Neural cell (in vitro differentiated cells): ENCODE results near the gene PNLIP. TPM values are rescaled to one million over a fixed set of nuclear protein-coding genes. Genes with fewer than 3 reads are reported as not detected.

Experiments used
- H2AFZ ChIP-seq: fragments of 200-600, 300-800 bp; sonication (generic), shearing (Covaris generic); 2 replicates; pipeline ENCODE4 v1.6.0; 2014; ENCODE audit warnings: low read depth, mild to moderate bottlenecking, antibody characterized with exemption, low read length, moderate library complexity
- H3F3A ChIP-seq: fragments of 200-600 bp; shearing (Covaris generic); 2 replicates; pipeline ENCODE4 v1.6.1; 2016; ENCODE audit warnings: mild to moderate bottlenecking, moderate library complexity, mixed read lengths, antibody characterized with exemption, low read length; ENCODE audit not compliant: insufficient read depth, poor library complexity, severe bottlenecking
- H3K27ac ChIP-seq: fragments of 200-600, 300-800 bp; sonication (generic), shearing (Covaris generic); 2 replicates; pipeline ENCODE4 v1.5.1; 2014; ENCODE audit warnings: mild to moderate bottlenecking, low read length, moderate library complexity
- H3K27me3 ChIP-seq: fragments of 300-800, 200-600 bp; sonication (generic), shearing (Covaris generic); 2 replicates; pipeline ENCODE4 v1.6.0; 2014; ENCODE audit warnings: mild to moderate bottlenecking, low read depth, low read length, moderate library complexity; ENCODE audit not compliant: insufficient read depth
- H3K36me3 ChIP-seq: fragments of 300-800, 200-600 bp; sonication (generic), shearing (Covaris generic); 2 replicates; pipeline ENCODE4 v1.5.1; 2014; ENCODE audit warnings: mild to moderate bottlenecking, antibody characterized with exemption, low read length, moderate library complexity; ENCODE audit not compliant: insufficient read depth
- H3K4me2 ChIP-seq: fragments of 300-800, 200-600 bp; sonication (generic), shearing (Covaris generic); 2 replicates; pipeline ENCODE4 v1.6.0; 2014; ENCODE audit warnings: mild to moderate bottlenecking, low read length
- H3K4me3 ChIP-seq: fragments of 300-800, 200-600 bp; sonication (generic), shearing (Covaris generic); 2 replicates; pipeline ENCODE4 v1.5.1; 2014; ENCODE audit warnings: mild to moderate bottlenecking, low read length, moderate library complexity
- H3K79me2 ChIP-seq: fragments of 200-600 bp; shearing (Covaris generic); replicated peaks from 2 replicates; pipeline ENCODE4 v1.6.0; 2014; ENCODE audit warnings: mild to moderate bottlenecking, low read length, moderate library complexity; ENCODE audit not compliant: insufficient read depth
- H3K9ac ChIP-seq: fragments of 300-800, 200-600 bp; sonication (generic), shearing (Covaris generic); 2 replicates; pipeline ENCODE4 v1.6.1; 2016; ENCODE audit warnings: mild to moderate bottlenecking, low read length, mixed read lengths
- H3K9me2 ChIP-seq: fragments of 200-600 bp; shearing (Covaris generic); 2 replicates; pipeline ENCODE4 v1.6.1; 2016; ENCODE audit warnings: mild to moderate bottlenecking, low read length, mixed read lengths; ENCODE audit not compliant: insufficient read depth
- H3K9me3 ChIP-seq: fragments of 200-600, 300-800 bp; sonication (generic), shearing (Covaris generic); 2 replicates; pipeline ENCODE4 v1.6.1; 2016; ENCODE audit warnings: mild to moderate bottlenecking, mixed run types, low read length, moderate library complexity, mixed read lengths
- H4K20me1 ChIP-seq: fragments of 200-600 bp; shearing (Covaris generic); 2 replicates; pipeline ENCODE4 v1.6.1; 2016; ENCODE audit warnings: mild to moderate bottlenecking, mixed run types; ENCODE audit not compliant: insufficient read depth
- CTCF ChIP-seq: fragments of 450-650 bp; IDR thresholded peaks from 2 replicates; pipeline ENCODE4 v1.5.1; 2014; ENCODE audit warnings: antibody characterized with exemption, mild to moderate bottlenecking, moderate library complexity; ENCODE audit not compliant: poor library complexity, severe bottlenecking
- EP300 ChIP-seq: fragments of 450-650 bp; conservative IDR thresholded peaks from 2 replicates; pipeline ENCODE4 v1.6.1; 2014; ENCODE audit warnings: antibody characterized with exemption, mild to moderate bottlenecking, moderate library complexity; ENCODE audit not compliant: poor library complexity, severe bottlenecking
- EZH2 ChIP-seq: fragments of 200-600, 300-800 bp; shearing (Covaris generic), sonication (generic); IDR thresholded peaks from 2 replicates; pipeline ENCODE4 v1.6.1; 2014; ENCODE audit warnings: antibody characterized with exemption, low read length, borderline replicate concordance, mild to moderate bottlenecking; ENCODE audit not compliant: insufficient read depth, poor library complexity, severe bottlenecking
- MXI1 ChIP-seq: fragments of 450-650 bp; conservative IDR thresholded peaks from 2 replicates; pipeline ENCODE4 v1.6.1; 2014; ENCODE audit warnings: antibody characterized with exemption, mild to moderate bottlenecking; ENCODE audit not compliant: poor library complexity, severe bottlenecking
- POLR2AphosphoS5 ChIP-seq: IDR thresholded peaks from 2 replicates; pipeline ENCODE4 v1.6.1; 2012
- RAD21 ChIP-seq: fragments of 450-650 bp; conservative IDR thresholded peaks from 2 replicates; pipeline ENCODE4 v1.6.1; 2014; ENCODE audit warnings: antibody characterized with exemption, mild to moderate bottlenecking, moderate library complexity
- REST ChIP-seq: IDR thresholded peaks from 2 replicates; pipeline ENCODE4 v1.6.1; 2012; ENCODE audit warnings: borderline replicate concordance
- SMC3 ChIP-seq: fragments of 450-650 bp; conservative IDR thresholded peaks from 2 replicates; pipeline ENCODE4 v1.6.1; 2014; ENCODE audit warnings: antibody characterized with exemption, mild to moderate bottlenecking, moderate library complexity; ENCODE audit not compliant: poor library complexity
- TAF1 ChIP-seq: IDR thresholded peaks from 2 replicates; pipeline ENCODE4 v1.6.1; 2012; ENCODE audit warnings: low read depth
- polyA plus RNA-seq: library from polyadenylated mRNA; depleted of rRNA; stranded (reverse); fragments of >200 nt; gene quantifications from 2 replicates; pipeline ENCODE4 v1.2.3, GENCODE V29; 2014

PNLIP gene
- polyA plus RNA-seq, 1 donor from 2014 or later: not detected

GRCh38 chr10:116587878-116588591 lies 42.3 kb downstream of the PNLIP start:
- H3K9ac ChIP-seq: no peak overlapping the region
- H3K79me2 ChIP-seq: no peaks in the 10 kb centered on the region
- no peak overlapping the region for H3K4me3 ChIP-seq
- H3F3A ChIP-seq: no peaks in the 10 kb centered on the region
- H3K36me3 ChIP-seq: no peaks in the 10 kb centered on the region
- H3K9me3 ChIP-seq: no peaks in the 10 kb centered on the region
- H3K27ac ChIP-seq: no peak overlapping the region
- no peaks in the 10 kb centered on the region for H3K9me2 ChIP-seq
- H3K27me3 ChIP-seq: no peaks in the 10 kb centered on the region
- H2AFZ ChIP-seq: no peak overlapping the region
- TF ChIP-seq REST: no peak
- TF ChIP-seq RAD21: no peak
- no peak for TF ChIP-seq CTCF
- no peak for TF ChIP-seq EP300
- no peak for TF ChIP-seq SMC3
- TF ChIP-seq POLR2AphosphoS5: no peak
- no peak for TF ChIP-seq EZH2
- no peak for TF ChIP-seq MXI1
- TF ChIP-seq TAF1: no peak
- no peaks in the 10 kb centered on the region for H4K20me1 ChIP-seq
- no peak overlapping the region for H3K4me2 ChIP-seq

GRCh38 chr10:116588995-116589394 lies 43.3 kb downstream of the PNLIP start:
- Histone ChIP-seq H3F3A (no peaks in the 10 kb centered on the region), H3K27ac (no peak overlapping the region), H3K27me3 (no peaks in the 10 kb centered on the region), H3K9me2 (no peaks in the 10 kb centered on the region), H3K36me3 (no peaks in the 10 kb centered on the region), H3K4me3 (no peak overlapping the region), H2AFZ (no peak overlapping the region), H3K79me2 (no peaks in the 10 kb centered on the region), H3K9me3 (no peaks in the 10 kb centered on the region), H4K20me1 (no peaks in the 10 kb centered on the region), H3K9ac (no peak overlapping the region), H3K4me2 (no peak overlapping the region)
- TF ChIP-seq EZH2 (no peak), SMC3 (no peak)
